ENCODE measurements around the gene TAF11L10. TPM values are rescaled to one million over a fixed set of nuclear protein-coding genes. Genes with fewer than 3 reads are reported as not detected.
"Not testable (repeated sequence)": the region's sequence is repeated elsewhere in the genome, so short reads cannot be mapped to it uniquely, and the experiment has no call there.

TAF11L10 gene
- total RNA-seq, 1 donor from 2014 or later = not detected

- DNase-seq (ENCODE audit: low spot score); H3K4me1 Mint-ChIP-seq (ENCODE audit: low read depth); intact Hi-C loops (cut with micrococcal nuclease); H3K36me3 Mint-ChIP-seq (ENCODE audit: low read depth); H3K27me3 Mint-ChIP-seq (ENCODE audit: low read depth); H3K27ac Mint-ChIP-seq; H3K4me3 Mint-ChIP-seq (ENCODE audit: low read depth); H3K9me3 Mint-ChIP-seq: not testable (repeated sequence)
Measured at GRCh38 chr5:17585658-17586057, 12.0 kb downstream of the TAF11L10 start, which contains the start of gene TAF11L7. Gene TAF11L7, minus strand, starts transcription at chr5:17585758.

Other genes with a start within 250 kb of the TAF11L10 start
- gene TAF11L2, start 99.6 kb downstream of the TAF11L10 start, total RNA-seq = not detected in 2 replicates
- gene TAF11L3, start 79.5 kb downstream of the TAF11L10 start, total RNA-seq = not detected in 2 replicates
- gene TAF11L4, start 76.0 kb downstream of the TAF11L10 start, total RNA-seq = not detected in 2 replicates
- gene TAF11L5, start 72.6 kb downstream of the TAF11L10 start, total RNA-seq = not detected in 2 replicates
- not detected in 2 replicates for gene TAF11L6, start 69.2 kb downstream of the TAF11L10 start, total RNA-seq
- not detected in 2 replicates for gene TAF11L7, start 12.1 kb downstream of the TAF11L10 start, total RNA-seq
- gene TAF11L8, start 6.9 kb downstream of the TAF11L10 start, total RNA-seq = not detected in 2 replicates
- gene TAF11L9, start 3.4 kb downstream of the TAF11L10 start, total RNA-seq = not detected in 2 replicates
- gene TAF11L11, start 6.4 kb upstream of the TAF11L10 start, total RNA-seq = not detected in 2 replicates
- gene TAF11L12, start 12.6 kb upstream of the TAF11L10 start, total RNA-seq = not detected in 2 replicates
- gene TAF11L13, start 34.3 kb upstream of the TAF11L10 start, total RNA-seq = not detected in 2 replicates
- gene TAF11L14, start 36.6 kb upstream of the TAF11L10 start, total RNA-seq = not detected in 2 replicates

Measured in activated T-helper 2 cell treated with anti-CD3 and anti-CD28 coated beads, Interferon-gamma antibody, Interleukin-2, Interleukin-4, amounts not matched to agents 10 μg/mL and 5 μg/mL and 100 μg/mL, durations not matched to agents 14 hours and 24 hours and 36 hours (primary cell).